Naive thymus-derived CD4-positive, alpha-beta T cell (primary cell): Measurements from ENCODE around the gene SLC34A1. TPM values are rescaled to one million over a fixed set of nuclear protein-coding genes. Genes with fewer than 3 reads are reported as not detected.
A peak's percentile ranks its signal among the peaks of the same experiment; 100 is the strongest.

Source experiments
- ATAC-seq: fragments of 150-1000 bp; cut with Tn5 transposase; 2 replicates; pipeline ENCODE4 v1.10.0; 2021; ENCODE audit warnings: mild to moderate bottlenecking, moderate library complexity
- CTCF ChIA-PET: fragments of 350-600 bp; sonication (Branson Sonifier 250); formaldehyde crosslinking; loops from one replicate; lab custom pipeline; 2021; ENCODE audit warnings: antibody characterized with exemption; lab: Charles Lee
- POLR2A ChIA-PET: fragments of 350-600 bp; sonication (Branson Sonifier 250); formaldehyde crosslinking; loops from one replicate; lab custom pipeline; 2021; ENCODE audit warnings: antibody characterized with exemption, inconsistent platforms; lab: Charles Lee
- DNase-seq, 9 donors: peaks; one replicate each; pipeline versions ENCODE4 v3.0.0 to v3.0.0-alpha.2; 2020 to 2022; ENCODE audit warnings: mixed read lengths in 1 of 9
- H3K27ac ChIP-seq: one replicate; pipeline ENCODE4 v1.7.0; 2013; ENCODE audit warnings: mild to moderate bottlenecking, low read depth, low read length, moderate library complexity
- H3K27me3 ChIP-seq, 2 donors: one replicate each; pipeline ENCODE4 v1.7.0; 2013; ENCODE audit warnings: low read length in 2 of 2, mild to moderate bottlenecking in 2 of 2, moderate library complexity in 2 of 2; ENCODE audit not compliant: control insufficient read depth in 2 of 2, insufficient read depth in 2 of 2
- H3K36me3 ChIP-seq, 3 experiments: 1 replicate in 2 of 3; 2 replicates in 1 of 3; pipeline ENCODE4 v1.7.0; 2013; ENCODE audit warnings: low read length in 3 of 3, mild to moderate bottlenecking in 3 of 3, moderate library complexity in 1 of 3; ENCODE audit not compliant: insufficient read depth in 3 of 3, control insufficient read depth in 2 of 3
- H3K4me1 ChIP-seq, 2 donors: one replicate each; pipeline ENCODE4 v1.7.0; 2013; ENCODE audit warnings: low read length in 2 of 2, mild to moderate bottlenecking in 2 of 2, moderate library complexity in 1 of 2; ENCODE audit not compliant: control insufficient read depth in 2 of 2, insufficient read depth in 2 of 2
- H3K4me3 ChIP-seq: 2 replicates; pipeline ENCODE4 v1.7.0; 2013; ENCODE audit warnings: mild to moderate bottlenecking, low read length
- H3K9me3 ChIP-seq, 3 experiments: 1 replicate in 2 of 3; 2 replicates in 1 of 3; pipeline ENCODE4 v1.7.0; 2013; ENCODE audit warnings: low read length in 3 of 3; ENCODE audit not compliant: control insufficient read depth in 2 of 3
- H3K27ac Mint-ChIP-seq, 9 donors: one replicate each; pipeline ENCODE4 v1.8.0; 2020 to 2022; ENCODE audit warnings: mixed read lengths in 9 of 9, mild to moderate bottlenecking in 8 of 9, moderate library complexity in 5 of 9, inconsistent platforms in 2 of 9
- H3K27me3 Mint-ChIP-seq, 5 donors: one replicate each; pipeline ENCODE4 v1.8.0; 2021 to 2022; ENCODE audit warnings: mixed read lengths in 5 of 5, mild to moderate bottlenecking in 1 of 5
- H3K36me3 Mint-ChIP-seq, 5 donors: one replicate each; pipeline ENCODE4 v1.8.0; 2020 to 2022; ENCODE audit warnings: mixed read lengths in 5 of 5, mild to moderate bottlenecking in 3 of 5, inconsistent platforms in 1 of 5
- H3K4me1 Mint-ChIP-seq, 7 donors: one replicate each; pipeline ENCODE4 v1.8.0; 2020 to 2022; ENCODE audit warnings: mixed read lengths in 7 of 7, mild to moderate bottlenecking in 3 of 7, inconsistent platforms in 1 of 7
- H3K4me3 Mint-ChIP-seq, 10 donors: one replicate each; pipeline ENCODE4 v1.8.0; 2020 to 2022; ENCODE audit warnings: mild to moderate bottlenecking in 10 of 10, mixed read lengths in 10 of 10, moderate library complexity in 6 of 10, inconsistent platforms in 2 of 10
- H3K9me3 Mint-ChIP-seq, 11 donors: one replicate each; pipeline ENCODE4 v1.8.0; 2020 to 2022; ENCODE audit warnings: mixed read lengths in 11 of 11, mild to moderate bottlenecking in 4 of 11, inconsistent platforms in 1 of 11, moderate library complexity in 1 of 11
- intact Hi-C, 2 donors: fragments of 100-400 bp; cut with micrococcal nuclease; formaldehyde crosslinking; loops; one replicate each; pipeline ENCODE4 v1.15.1; 2023
- polyA plus RNA-seq, 2 donors: library from polyadenylated mRNA; unstranded; fragments of 300-500 nt; fragmentation: Illumina TruSeq; gene quantifications; one replicate each; pipeline ENCODE4 v1.2.3, GENCODE V29; 2021
- total RNA-seq, 6 experiments: library from RNA in 5 of 6; stranded (reverse) in 5 of 6; gene quantifications; 1 replicate in 5 of 6; 2 replicates in 1 of 6; pipeline ENCODE4 v1.2.3 and lab custom pipeline; 2021 to 2026

SLC34A1 gene
- total and polyA plus RNA-seq, 7 experiments from 2014 or later = 0.27 to 0.29 TPM; not detected in 5

GRCh38 chr5:177356746-177357145 lies 27.5 kb upstream of the SLC34A1 start:
- H3K4me1 ChIP-seq = peaks cover 38 to 52% of the 10 kb centered on the region in 2 donors
- Mint-ChIP-seq H3K36me3 (peaks cover 0 to 29% (median 5%) of the 10 kb centered on the region in 5 donors), H3K4me1 (peaks cover 59 to 81% (median 71%) of the 10 kb centered on the region in 7 donors), H3K4me3 (peak overlapping the region; percentile 83 to 97 (median 92)), H3K27me3 (no peaks in the 10 kb centered on the region), H3K27ac (peak overlapping the region; percentile 80 to 98 (median 94)), H3K9me3 (peaks cover 0 to 14% (median 0%) of the 10 kb centered on the region in 11 donors)
- intact Hi-C loops = loop anchor here (1.0 to 5.0 kb wide), 9 partner anchors 16 to 236 kb away; partner anchors contain the start of genes DDX41 (in 1 of the 2), FAM193B (in 1 of the 2), GRK6 (in 1 of the 2) and NSD1 (in 1 of the 2)
- peak overlapping the region; percentile 87 for H3K27ac ChIP-seq
- no peaks in the 10 kb centered on the region for H3K9me3 ChIP-seq
- ATAC-seq = no peak
- no peak for DNase-seq
- ChIA-PET CTCF (interaction anchor here (0.6 to 2.1 kb wide), 5 partner anchors 9 to 348 kb away, joined by 3 to 7 read pairs (median 6); no protein-coding TSS in a partner anchor), POLR2A (interaction anchor here (0.8 to 8.7 kb wide), 4 partner anchors 15 to 96 kb away, joined by 3 to 123 read pairs (median 4); partner anchors contain the start of gene GRK6)
- peaks cover 0 to 9% (median 0%) of the 10 kb centered on the region in 3 experiments for H3K36me3 ChIP-seq
- peak overlapping the region; percentile 70 for H3K4me3 ChIP-seq
- H3K27me3 ChIP-seq = no peaks in the 10 kb centered on the region

GRCh38 chr5:177357146-177357458 lies 27.1 kb upstream of the SLC34A1 start:
- intact Hi-C loops = loop anchor here (1.0 to 5.0 kb wide), 9 partner anchors 15 to 235 kb away; partner anchors contain the start of genes DDX41 (in 1 of the 2), FAM193B (in 1 of the 2), GRK6 (in 1 of the 2) and NSD1 (in 1 of the 2)
- Mint-ChIP-seq H3K9me3 (peaks cover 0 to 14% (median 0%) of the 10 kb centered on the region in 11 donors), H3K36me3 (peaks cover 0 to 31% (median 5%) of the 10 kb centered on the region in 5 donors), H3K4me3 (peak overlapping the region; percentile 83 to 97 (median 92)), H3K4me1 (peaks cover 59 to 81% (median 71%) of the 10 kb centered on the region in 7 donors), H3K27ac (peak overlapping the region; percentile 80 to 98 (median 94)), H3K27me3 (no peaks in the 10 kb centered on the region)
- Histone ChIP-seq H3K4me1 (peaks cover 42 to 53% of the 10 kb centered on the region in 2 donors), H3K27ac (peak overlapping the region; percentile 87), H3K9me3 (no peaks in the 10 kb centered on the region), H3K36me3 (peaks cover 0 to 9% (median 0%) of the 10 kb centered on the region in 3 experiments), H3K4me3 (peak overlapping the region; percentile 70), H3K27me3 (no peaks in the 10 kb centered on the region)
- ATAC-seq = peak; percentile 2
- ChIA-PET CTCF (interaction anchor here (1.6 to 2.0 kb wide), 3 partner anchors 13 to 98 kb away, joined by 5 to 10 read pairs (median 9); no protein-coding TSS in a partner anchor), POLR2A (interaction anchor here (1.3 to 8.7 kb wide), 3 partner anchors 15 to 95 kb away, joined by 3 to 123 read pairs (median 7); no protein-coding TSS in a partner anchor)
- DNase-seq = no peak

- peak within 1 kb of the TSS; percentile 83 to 97 (median 92) for H3K4me3 Mint-ChIP-seq
- CTCF ChIA-PET = interaction anchor here (0.8 to 4.8 kb wide), 7 partner anchors 10 to 98 kb away, joined by 3 to 25 read pairs (median 9); no protein-coding TSS in a partner anchor
- POLR2A ChIA-PET = interaction anchor here (0.7 to 8.7 kb wide), 6 partner anchors 10 to 94 kb away, joined by 3 to 123 read pairs (median 4); partner anchors contain the start of gene GRK6
- Histone ChIP-seq H3K36me3 (peaks cover 0 to 9% (median 0%) of the 10 kb centered on the region in 3 experiments), H3K27me3 (no peaks in the 10 kb centered on the region), H3K27ac (peak within 1 kb of the TSS; percentile 87), H3K9me3 (no peaks in the 10 kb centered on the region), H3K4me1 (peaks cover 47 to 56% of the 10 kb centered on the region in 2 donors), H3K4me3 (peak within 1 kb of the TSS; percentile 70)
- H3K36me3 Mint-ChIP-seq = peaks cover 0 to 35% (median 5%) of the 10 kb centered on the region in 5 donors
- DNase-seq (peak; percentile 50 to 90 (median 87)), ATAC-seq (peak; percentile 95)
- intact Hi-C loops = loop anchor here (1.0 to 5.0 kb wide), 9 partner anchors 15 to 235 kb away; partner anchors contain the start of genes DDX41 (in 1 of the 2), FAM193B (in 1 of the 2), GRK6 (in 1 of the 2) and NSD1 (in 1 of the 2)
- H3K4me1 Mint-ChIP-seq = peaks cover 64 to 86% (median 74%) of the 10 kb centered on the region in 7 donors
- H3K27me3 Mint-ChIP-seq = no peaks in the 10 kb centered on the region
- peak within 1 kb of the TSS; percentile 80 to 98 (median 94) for H3K27ac Mint-ChIP-seq
- peaks cover 0 to 14% (median 0%) of the 10 kb centered on the region in 11 donors for H3K9me3 Mint-ChIP-seq
These were observed 26.5 kb upstream of the SLC34A1 start, which contains the start of gene RGS14 for GRCh38 chr5:177357459-177358351. TSS of gene RGS14 (plus strand) at chr5:177357924. CDS start at chr5:177358025, 101 bp downstream.

GRCh38 chr5:177358370-177358819 lies 25.8 kb upstream of the SLC34A1 start:
- DNase-seq (no peak), ATAC-seq (no peak)
- CTCF ChIA-PET = interaction anchor here (0.6 to 4.8 kb wide), 10 partner anchors 9 to 705 kb away, joined by 3 to 25 read pairs (median 4); no protein-coding TSS in a partner anchor
- Mint-ChIP-seq H3K4me1 (peaks cover 67 to 86% (median 77%) of the 10 kb centered on the region in 7 donors), H3K36me3 (peaks cover 0 to 35% (median 5%) of the 10 kb centered on the region in 5 donors), H3K27me3 (no peaks in the 10 kb centered on the region), H3K27ac (peak overlapping the region; percentile 80 to 98 (median 93)), H3K9me3 (peaks cover 0 to 14% (median 0%) of the 10 kb centered on the region in 11 donors), H3K4me3 (peak overlapping the region; percentile 83 to 97 (median 92))
- Histone ChIP-seq H3K4me1 (peaks cover 49 to 58% of the 10 kb centered on the region in 2 donors), H3K27ac (peak overlapping the region; percentile 87), H3K4me3 (peak overlapping the region; percentile 70), H3K36me3 (peaks cover 0 to 9% (median 0%) of the 10 kb centered on the region in 3 experiments), H3K9me3 (no peaks in the 10 kb centered on the region), H3K27me3 (no peaks in the 10 kb centered on the region)
- POLR2A ChIA-PET = interaction anchor here (0.9 to 8.7 kb wide), 7 partner anchors 9 to 93 kb away, joined by 3 to 123 read pairs (median 3); partner anchors contain the start of genes PRELID1 and RAB24
- intact Hi-C loops = loop anchor here in 1 of 2 donors (5.0 kb wide), 1 partner anchor 234 kb away; the partner anchor contains the start of gene TMED9

- H3K9me3 ChIP-seq = no peaks in the 10 kb centered on the region
- POLR2A ChIA-PET = interaction anchor here (1.1 to 8.7 kb wide), 6 partner anchors 7 to 56 kb away, joined by 3 to 123 read pairs (median 5); partner anchors contain the start of genes LMAN2, PRELID1 and RAB24
- H3K27ac ChIP-seq = peak overlapping the region; percentile 87
- peaks cover 60 to 68% of the 10 kb centered on the region in 2 donors for H3K4me1 ChIP-seq
- Mint-ChIP-seq H3K27me3 (no peaks in the 10 kb centered on the region), H3K4me1 (peaks cover 66 to 92% (median 86%) of the 10 kb centered on the region in 7 donors), H3K36me3 (peaks cover 0 to 38% (median 5%) of the 10 kb centered on the region in 5 donors), H3K4me3 (peak overlapping the region; percentile 83 to 97 (median 92)), H3K9me3 (peaks cover 0 to 12% (median 0%) of the 10 kb centered on the region in 11 donors), H3K27ac (peak overlapping the region; percentile 80 to 98 (median 93))
- no peaks in the 10 kb centered on the region for H3K27me3 ChIP-seq
- H3K36me3 ChIP-seq = peaks cover 0 to 11% (median 0%) of the 10 kb centered on the region in 3 experiments
- H3K4me3 ChIP-seq = peak overlapping the region; percentile 70
- DNase-seq = no peak
- CTCF ChIA-PET = interaction anchor here (1.1 to 4.8 kb wide), 7 partner anchors 8 to 44 kb away, joined by 3 to 25 read pairs (median 8); no protein-coding TSS in a partner anchor
- intact Hi-C loops = loop anchor here in 1 of 2 donors (5.0 kb wide), 1 partner anchor 233 kb away; the partner anchor contains the start of gene TMED9
- no peak for ATAC-seq
These were observed 24.8 kb upstream of the SLC34A1 start for GRCh38 chr5:177359451-177359851.
